Right ventricle myocardium inferior (tissue), 1 donor: Measurements from ENCODE around the gene ENAH. TPM values are rescaled to one million over a fixed set of nuclear protein-coding genes. Genes with fewer than 3 reads are reported as not detected.
"Not testable (repeated sequence)": the region's sequence is repeated elsewhere in the genome, so short reads cannot be mapped to it uniquely, and the experiment has no call there.

Source experiments
- ATAC-seq: fragments of 200-7000 bp; cut with Tn5 transposase; one replicate; pipeline ENCODE4 v1.9.1; 2020; ENCODE audit warnings: mild to moderate bottlenecking, moderate library complexity
- DNase-seq: peaks from one replicate; pipeline ENCODE4 v3.0.0; 2021; ENCODE audit errors: missing footprints
- intact Hi-C: fragments of 100-400 bp; cut with DNase I; formaldehyde crosslinking; loops from one replicate; pipeline ENCODE4 v1.11.0; 2022
- long read RNA-seq: library from polyadenylated mRNA; unstranded; transcript quantifications from one replicate; pipeline ENCODE4 v2.0.0, GENCODE V29; 2021
- total RNA-seq: library from RNA; stranded (reverse); fragmentation: NEBNext Ultra II Directional; extraction: Animal tissue kit (Norgen Biotek cat#: 25700); gene quantifications from one replicate; pipeline ENCODE4 v1.2.1, GENCODE V29; 2021
- donor health status: DM: no; HTN: yes; CAD: no; lungs with severe emphysema.

ENAH gene
- total RNA-seq, result 80.0 TPM
- long read RNA-seq, full-length matches to known transcripts, result 3 of 8 reads
- long read RNA-seq, partial matches to known transcripts, result 1 of 8 reads
- long read RNA-seq, other reads (novel, unspliced or antisense), result 4 of 8 reads

DNA sequence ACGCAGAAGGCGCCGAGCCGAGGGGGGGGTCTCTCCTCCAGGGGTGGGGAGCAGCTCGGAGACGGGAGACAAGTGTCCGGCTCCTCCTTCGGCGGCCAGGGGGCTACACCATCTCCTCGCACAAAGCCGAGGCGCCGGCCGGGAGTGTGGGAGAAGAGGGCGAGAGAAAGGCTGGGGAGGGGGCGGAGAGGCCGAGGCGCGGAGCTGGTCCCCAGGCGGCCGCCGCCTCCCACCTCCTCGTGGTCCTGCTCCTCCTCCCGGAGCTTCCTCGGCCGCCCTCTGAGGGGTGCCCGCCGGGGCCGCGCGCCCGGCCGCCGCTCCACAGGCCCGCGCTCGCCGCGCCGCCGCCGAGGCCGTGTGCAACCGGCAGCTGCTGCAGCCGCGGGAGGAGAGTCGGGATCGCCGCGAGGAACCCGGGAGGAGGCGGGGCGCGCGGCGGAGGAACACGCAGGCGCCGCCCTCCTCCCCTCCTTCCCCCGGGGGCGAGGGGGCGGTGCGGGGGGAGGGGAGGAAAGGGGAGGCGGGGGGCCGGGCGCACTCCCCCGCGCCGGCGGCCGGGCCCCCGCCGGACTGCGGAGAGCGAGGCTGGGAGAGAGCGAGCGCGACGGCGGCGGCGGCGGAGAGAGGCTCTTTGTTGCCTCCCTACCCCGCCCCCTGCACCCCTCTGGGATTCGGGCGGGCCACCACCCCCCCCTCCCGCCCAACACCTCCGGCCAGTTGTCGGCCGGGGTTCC is at the start of gene ENAH:
TSS of gene ENAH (minus strand) at position 395 of the 734 bp plus-strand sequence. CDS start 433 bp downstream, outside the sequence.
- ATAC-seq, result peak; percentile 89
- intact Hi-C loops, result loop anchor here (5.0 to 10.0 kb wide), 8 partner anchors 44 to 272 kb away; partner anchors contain the start of gene PYCR2
- peak; percentile 87 for DNase-seq

DNA sequence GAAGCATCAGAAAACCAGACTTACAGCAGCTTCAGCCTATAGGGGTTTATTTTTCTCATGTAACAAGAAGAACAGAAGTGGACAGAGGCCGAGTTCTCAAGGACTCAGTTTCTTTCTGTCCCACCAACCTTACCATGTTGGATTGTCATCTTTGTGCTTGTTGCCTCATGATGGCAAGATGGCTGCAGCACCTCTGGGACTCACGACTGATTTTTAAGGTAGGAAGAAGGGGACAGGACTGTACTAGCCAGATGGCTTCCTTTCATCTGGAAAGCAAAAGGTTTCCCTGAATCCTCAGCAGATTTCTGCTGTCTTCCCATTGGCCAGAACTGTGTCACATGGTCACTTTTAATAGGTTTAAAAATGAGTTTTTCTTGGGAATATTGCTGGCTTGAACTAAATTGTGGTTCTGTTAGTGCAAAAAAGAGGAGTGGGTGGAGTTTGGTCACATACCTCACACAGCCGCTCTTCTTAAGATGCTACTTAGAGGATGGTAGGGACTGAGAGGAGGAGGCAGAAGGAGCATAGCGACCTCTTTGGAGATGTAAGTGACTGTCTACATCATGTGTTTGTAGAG is 48.1 kb upstream of the ENAH start:
- DNase-seq, result no peak
- no peak for ATAC-seq
- intact Hi-C loops, result no loop called here

DNA sequence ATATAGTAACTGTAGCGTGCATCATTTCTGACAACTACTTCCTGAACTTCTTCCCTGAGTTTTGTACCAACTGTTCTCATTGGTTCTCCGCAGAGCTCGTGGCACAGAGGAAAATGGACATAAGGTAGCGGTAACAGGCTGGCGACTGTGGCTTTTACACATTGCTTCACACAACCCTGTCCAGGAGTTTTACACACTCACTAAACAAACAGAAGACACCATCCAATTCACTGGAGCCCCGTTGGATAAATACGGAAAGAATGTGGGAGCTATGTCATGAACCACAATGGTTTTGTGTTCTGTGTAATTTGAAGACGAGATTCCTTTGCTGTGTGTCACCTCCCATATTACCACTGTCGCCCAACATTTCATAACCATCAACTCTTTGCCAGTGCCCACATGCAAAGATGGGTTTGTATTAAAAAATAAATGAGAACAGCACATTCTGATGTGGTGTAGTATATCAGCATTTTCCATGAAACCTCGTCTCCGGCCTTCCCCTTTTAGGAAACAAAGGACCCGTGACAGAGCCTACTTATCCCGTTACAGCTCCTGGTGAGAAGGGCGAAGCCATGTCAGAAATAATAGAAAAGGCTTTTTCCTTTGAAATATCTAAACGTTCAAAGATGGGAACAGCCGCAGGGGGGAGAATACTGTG is 47.4 kb upstream of the ENAH start:
- DNase-seq (no peak), ATAC-seq (no peak)
- intact Hi-C loops, result no loop called here

DNA sequence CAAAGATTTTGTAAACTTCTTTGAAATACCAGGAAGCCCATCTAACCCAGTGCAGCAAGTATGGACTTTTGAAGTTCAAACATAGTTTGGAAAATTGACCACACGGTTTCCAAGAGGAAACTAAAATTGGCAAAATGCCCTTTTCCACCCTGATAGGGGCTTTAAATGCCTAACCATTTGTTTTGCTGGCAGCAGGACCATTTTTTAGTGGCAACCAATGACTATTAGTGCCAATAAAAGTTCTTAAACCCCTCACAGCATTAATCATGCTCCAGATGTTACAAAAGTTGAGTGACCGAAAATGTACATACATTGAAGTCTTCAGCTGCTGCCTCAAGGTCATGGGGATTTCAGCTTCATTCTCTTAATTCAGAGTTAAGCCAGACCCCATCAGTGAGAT is 46.4 kb upstream of the ENAH start:
- DNase-seq (no peak), ATAC-seq (no peak)
- intact Hi-C loops, result loop anchor here (5.0 kb wide), 2 partner anchors 33 to 47 kb away; partner anchors contain the start of gene ENAH

DNA sequence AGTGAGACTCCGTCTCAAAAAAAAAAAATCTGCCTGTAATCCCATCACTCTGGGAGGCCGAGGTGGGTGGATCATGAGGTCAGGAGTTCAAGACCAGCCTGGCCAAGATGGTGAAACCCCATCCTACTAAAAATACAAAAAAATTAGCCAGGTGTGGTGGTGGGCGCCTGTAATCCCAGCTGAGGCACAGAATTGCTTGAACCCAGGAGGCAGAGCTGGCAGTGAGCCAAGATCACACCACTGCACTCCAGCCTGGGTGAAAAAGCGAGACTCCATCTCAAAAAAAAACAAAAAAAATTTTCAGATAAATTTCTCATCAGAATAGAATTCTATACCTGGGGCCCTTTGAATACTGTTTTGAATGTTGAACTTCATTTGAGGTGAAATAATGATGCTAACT is 45.3 kb upstream of the ENAH start:
- not testable (repeated sequence) for DNase-seq, ATAC-seq
- intact Hi-C loops, result loop anchor here (5.0 kb wide), 2 partner anchors 34 to 46 kb away; partner anchors contain the start of gene ENAH

DNA sequence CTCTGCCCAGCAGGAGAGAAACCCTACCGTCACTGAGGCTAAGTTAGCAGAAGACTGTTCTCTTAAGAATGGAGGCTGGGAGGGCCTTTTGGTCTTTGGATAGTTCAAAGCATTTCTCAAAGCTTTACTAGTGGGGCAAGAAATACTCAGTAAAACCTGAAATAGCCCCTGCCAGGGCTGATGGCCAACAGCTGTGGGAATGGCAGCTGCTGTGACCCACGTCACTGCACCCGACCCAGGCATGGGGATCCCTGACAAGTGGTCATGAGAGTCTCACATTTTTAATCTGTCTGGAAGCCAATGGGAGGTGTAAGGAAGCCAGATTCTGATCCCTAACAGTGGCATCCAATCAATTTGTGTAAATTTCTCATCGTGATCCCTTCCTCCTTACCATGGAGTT is 44.5 kb upstream of the ENAH start:
- intact Hi-C loops, result loop anchor here (5.0 kb wide), 2 partner anchors 35 to 45 kb away; partner anchors contain the start of gene ENAH
- ATAC-seq (peak; percentile 21), DNase-seq (no peak)

DNA sequence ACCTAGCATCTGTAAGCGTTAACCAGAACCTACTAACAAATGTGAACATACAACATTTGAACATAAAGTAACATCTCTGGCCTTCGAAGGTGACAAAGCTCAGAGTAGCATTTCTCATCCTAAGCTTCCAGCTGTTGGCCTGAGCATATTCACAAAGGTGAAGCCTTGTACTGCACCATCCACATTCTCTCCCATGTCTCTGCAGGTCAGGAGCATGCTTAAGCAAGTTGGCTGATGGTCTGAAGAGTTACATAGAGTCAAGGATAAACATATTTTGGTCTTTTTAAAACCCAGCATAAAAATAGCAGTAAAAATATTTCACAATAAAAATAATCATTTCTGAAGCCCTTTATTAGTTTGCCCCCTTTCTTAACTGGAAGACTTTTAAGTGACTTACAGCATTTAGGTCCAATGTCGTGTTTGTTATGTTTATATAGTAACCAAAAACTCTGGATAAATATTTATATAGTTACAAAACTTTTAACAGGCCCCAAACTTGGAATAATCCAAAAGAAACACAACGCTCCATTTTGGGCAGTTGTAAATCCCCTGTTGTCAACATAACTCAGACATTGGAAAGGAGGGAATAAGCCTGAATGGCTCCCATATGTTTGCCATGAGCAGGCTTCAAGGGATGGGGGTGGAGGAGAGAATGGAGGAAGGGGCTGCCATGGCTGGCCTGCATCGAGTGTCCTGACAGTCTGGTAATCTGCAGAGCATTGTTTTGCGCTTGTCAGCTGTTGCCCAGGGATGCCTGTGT is 42.8 kb upstream of the ENAH start:
- DNase-seq, result no peak
- ATAC-seq, result no peak
- intact Hi-C loops, result loop anchor here (5.0 kb wide), 2 partner anchors 37 to 43 kb away; partner anchors contain the start of gene ENAH

DNA sequence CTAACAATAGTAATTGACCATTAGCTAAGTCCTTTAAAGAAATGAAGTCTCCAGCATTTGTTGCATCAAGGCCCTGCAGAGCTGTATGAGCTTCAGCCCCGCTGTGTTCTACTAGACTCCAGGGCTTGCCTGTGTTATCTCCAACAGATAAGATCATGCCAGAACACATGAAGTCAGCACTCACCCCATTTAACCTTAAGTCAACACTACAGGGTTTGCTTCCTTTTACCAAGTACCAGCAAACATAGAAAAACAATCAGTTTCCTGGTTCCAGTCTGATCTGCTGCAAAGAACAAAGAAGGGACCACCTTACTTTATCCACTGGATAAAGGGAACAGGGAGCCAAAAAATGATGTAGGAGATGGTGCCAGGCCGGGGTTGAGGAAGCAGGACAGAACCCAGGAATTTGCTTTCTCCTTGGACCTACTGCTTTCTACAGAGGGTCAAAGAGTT is 41.3 kb upstream of the ENAH start:
- ATAC-seq (peak; percentile 96), DNase-seq (peak; percentile 74)
- intact Hi-C loops, result loop anchor here (5.0 kb wide), 2 partner anchors 53 to 78 kb away; no protein-coding TSS in a partner anchor

DNA sequence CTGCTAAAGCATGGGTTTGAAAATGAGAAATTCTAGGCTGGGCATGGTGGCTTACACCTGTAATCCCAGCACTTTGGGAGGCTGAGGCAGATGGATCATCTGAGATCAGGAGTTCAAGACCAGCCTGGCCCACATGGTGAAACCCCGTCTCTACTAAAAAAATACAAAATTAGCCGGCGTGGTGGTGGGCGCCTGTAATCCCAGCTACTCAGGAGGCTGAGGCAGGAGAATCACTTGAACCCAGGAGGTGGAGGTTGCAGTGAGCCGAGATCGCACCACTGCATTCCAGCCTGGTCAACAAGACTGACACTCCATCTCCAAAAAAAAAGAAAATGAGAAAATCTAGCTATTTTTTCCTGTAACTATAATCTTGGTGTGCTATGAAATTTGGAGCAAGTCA is 40.8 kb upstream of the ENAH start:
- ATAC-seq, DNase-seq: not testable (repeated sequence)
- intact Hi-C loops, result loop anchor here (5.0 kb wide), 2 partner anchors 54 to 79 kb away; no protein-coding TSS in a partner anchor

DNA sequence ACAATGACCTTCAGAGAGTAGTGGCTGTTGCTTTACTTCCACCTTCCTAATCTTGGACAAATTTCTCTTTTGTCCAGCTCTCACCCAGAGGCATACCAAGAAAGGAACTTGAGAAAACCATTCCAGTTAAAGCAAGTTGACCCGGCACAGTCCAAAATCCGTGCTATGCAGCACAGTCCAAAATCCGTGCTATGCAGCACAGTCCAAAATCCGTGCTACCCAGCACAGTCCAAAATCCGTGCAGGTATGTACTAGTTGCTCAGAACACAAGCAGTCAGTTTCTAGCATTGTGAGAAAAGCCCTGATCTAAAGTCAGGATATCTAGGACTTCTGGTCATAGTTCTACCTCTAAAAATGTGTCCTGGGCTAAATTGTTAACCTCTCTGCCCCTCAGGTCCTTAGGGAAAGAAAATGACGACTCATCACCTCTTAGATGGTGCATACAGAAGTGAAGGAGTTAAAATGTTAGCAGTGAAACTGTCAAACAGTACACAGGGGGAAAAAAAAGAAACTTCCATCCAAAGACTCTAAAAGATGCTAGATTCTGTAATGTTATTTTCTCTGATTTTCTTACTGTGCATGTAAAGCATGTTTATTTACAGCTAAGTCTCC is 40.3 kb upstream of the ENAH start:
- no peak for DNase-seq
- intact Hi-C loops, result loop anchor here (5.0 kb wide), 2 partner anchors 54 to 79 kb away; no protein-coding TSS in a partner anchor
- ATAC-seq, result no peak

DNA sequence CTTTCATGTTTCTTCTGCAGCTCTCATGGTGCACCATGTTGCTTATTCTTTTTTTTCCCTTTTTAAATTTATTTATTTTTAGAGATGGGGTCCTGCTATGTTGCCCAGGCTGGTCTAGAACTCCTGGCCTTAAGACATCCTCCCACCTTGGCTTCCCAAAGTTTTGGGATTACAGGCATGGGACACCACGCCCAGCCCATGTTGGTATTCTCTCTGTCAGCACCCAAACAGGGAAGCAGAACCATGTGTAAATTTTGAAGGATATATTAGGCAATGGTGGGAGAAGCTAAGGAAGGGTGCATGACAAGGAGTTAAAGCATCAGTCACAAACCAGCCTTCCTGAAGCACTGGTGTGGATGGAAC is 39.6 kb upstream of the ENAH start:
- DNase-seq (no peak), ATAC-seq (no peak)
- intact Hi-C loops, result loop anchor here (1.0 to 5.0 kb wide), 3 partner anchors 17 to 80 kb away; no protein-coding TSS in a partner anchor

DNA sequence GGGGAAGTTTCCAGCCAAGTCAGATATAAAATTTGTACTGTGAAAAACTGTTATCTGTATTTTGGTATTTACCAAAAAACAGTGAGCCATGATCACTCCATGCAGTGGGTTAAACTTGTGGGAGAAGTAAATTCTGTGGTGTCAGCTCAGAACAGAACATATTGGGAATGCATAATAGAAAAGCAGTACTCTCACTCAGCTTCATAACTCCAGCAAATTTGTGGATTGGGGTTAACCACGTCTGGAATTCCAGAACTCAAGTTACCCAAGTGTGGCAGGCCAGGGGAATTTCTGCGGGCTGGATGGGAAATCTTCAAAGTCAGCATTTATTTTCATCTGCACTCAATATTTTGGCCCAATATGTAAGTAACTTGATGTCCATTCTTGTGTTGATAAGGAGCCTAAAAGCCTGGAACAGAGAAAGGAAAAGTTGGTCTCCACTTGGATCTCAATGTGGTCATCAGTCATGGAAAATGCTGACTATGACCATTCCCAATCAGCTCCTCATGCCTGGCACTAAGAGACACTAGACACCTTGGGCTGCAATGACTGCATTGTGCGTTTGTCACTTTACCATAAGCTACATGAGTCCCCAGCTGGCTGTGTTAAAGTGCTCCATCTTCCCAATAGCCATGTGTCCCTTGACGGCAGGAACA is 39.1 kb upstream of the ENAH start:
- intact Hi-C loops, result loop anchor here (1.0 to 5.0 kb wide), 3 partner anchors 17 to 80 kb away; no protein-coding TSS in a partner anchor
- ATAC-seq (no peak), DNase-seq (no peak)

DNA sequence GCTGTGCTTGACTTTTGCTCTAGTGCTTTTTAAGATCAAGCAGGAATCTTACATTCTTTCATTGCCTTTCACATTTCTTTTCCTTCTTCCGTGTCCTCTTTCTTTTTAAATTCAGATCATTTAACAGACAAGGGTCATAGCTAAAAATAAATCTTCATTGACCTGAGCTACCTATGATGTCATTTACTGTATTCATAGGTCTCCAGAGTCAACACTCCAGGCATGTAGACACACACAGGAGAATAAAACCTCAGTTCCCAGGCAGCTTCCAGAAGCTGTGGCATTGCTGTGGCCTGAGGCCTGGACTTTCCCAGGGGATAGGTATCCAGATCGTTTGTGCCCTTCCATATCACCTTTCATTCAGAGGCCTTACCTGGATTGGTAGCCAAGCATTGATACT is 38.5 kb upstream of the ENAH start:
- no peak for ATAC-seq
- intact Hi-C loops, result loop anchor here (5.0 kb wide), 2 partner anchors 56 to 81 kb away; no protein-coding TSS in a partner anchor
- no peak for DNase-seq

DNA sequence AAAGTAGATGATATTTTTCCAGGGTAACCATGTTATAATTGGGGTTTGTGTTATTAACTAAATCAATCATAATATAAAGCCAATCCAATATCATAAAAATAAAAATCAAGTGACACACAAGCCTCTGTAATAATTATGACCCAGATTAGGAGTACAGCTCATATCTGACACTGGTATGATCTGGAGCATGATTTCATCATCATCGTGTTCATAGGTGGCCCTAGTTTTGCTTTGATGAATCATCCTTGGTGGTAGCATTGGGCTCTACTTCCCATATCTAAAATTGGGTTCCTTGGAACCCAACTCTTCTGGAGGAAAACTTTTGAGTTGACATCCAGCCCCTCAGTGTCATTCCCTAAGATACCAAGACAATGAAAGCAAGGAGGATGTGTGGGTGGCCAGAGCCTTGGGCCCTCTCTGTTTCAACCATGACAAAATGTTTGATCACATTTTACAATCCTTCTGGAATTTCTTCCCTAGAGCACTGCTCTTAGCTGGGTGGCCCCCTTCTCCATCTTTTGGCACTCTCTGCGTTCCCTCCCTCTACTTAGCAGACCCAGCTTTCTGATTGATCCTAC is 37.0 kb upstream of the ENAH start:
- intact Hi-C loops, result loop anchor here (5.0 kb wide), 2 partner anchors 57 to 82 kb away; no protein-coding TSS in a partner anchor
- DNase-seq (no peak), ATAC-seq (no peak)

DNA sequence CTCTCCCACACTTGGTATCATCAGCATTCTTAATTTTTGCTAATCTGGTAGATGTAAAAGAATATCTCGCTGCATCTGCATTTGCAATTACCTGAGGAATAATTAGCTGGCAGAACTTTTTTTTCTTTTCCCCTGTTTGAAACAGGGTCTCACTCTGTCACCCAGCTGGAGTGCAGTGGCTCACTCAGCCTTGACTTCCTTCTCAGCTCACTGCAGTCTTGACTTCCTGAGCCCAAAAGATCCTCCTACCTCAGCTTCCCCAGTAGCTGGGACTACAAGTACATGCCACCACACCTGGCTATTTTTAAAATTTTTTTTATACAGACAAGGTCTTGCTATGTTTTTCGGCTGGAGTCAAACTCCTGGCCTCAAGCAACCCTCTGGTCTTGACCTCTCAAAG is 35.4 kb upstream of the ENAH start:
- intact Hi-C loops, result no loop called here
- DNase-seq, result no peak

DNA sequence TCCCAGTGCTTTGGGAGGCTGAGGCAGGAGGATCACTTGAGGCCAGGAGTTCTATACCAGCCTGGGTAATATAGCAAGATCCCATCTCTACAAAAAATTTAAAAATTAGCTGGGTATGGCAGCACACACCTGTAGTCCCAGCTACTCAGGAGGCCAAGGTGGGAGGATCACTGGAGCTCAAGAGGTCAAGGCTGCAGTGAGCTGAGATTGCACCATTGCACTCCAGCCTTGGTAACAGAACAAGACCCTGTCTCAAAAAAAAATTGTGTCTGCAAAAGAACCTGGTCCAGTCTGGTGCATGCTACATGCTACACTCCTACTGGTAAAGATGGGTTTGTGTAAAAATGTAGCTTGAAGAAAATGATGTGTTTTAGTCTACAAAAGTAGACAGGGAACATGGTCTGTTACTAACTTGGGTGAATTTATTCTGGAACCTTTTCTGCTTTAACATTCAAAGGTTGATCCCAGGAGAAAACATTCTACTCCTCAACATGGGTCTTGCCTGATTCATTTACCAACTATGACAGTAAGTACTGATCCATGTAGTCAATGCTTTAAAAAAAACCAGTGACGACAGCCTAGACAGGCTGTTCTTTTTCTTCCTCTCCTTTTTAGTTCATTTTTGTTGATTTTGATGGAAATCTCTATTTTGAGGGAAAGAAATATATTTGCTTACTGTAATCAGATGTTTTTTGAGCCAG is 32.7 kb upstream of the ENAH start:
- DNase-seq (no peak), ATAC-seq (no peak)
- intact Hi-C loops, result no loop called here

More for the DNA sequence above, 35.4 kb upstream of the ENAH start:
- no peak for ATAC-seq
